ENCODE measurements around the gene CADM2. TPM values are rescaled to one million over a fixed set of nuclear protein-coding genes. Genes with fewer than 3 reads are reported as not detected.

Gene CADM2
- total RNA-seq, 1 experiment from 2014 or later: 0.64 TPM

- DNase-seq (ENCODE audit: low read depth, low spot score): no peak
Measured at GRCh38 chr3:85041562-85042055, 82.8 kb downstream of the CADM2 start.

GRCh38 chr3:85050821-85051220 is 92.0 kb downstream of the CADM2 start:
- no peaks in the 10 kb centered on the region for H3K27me3 ChIP-seq (ENCODE audit: control insufficient read depth, insufficient read depth, low read length)
- ChIA-PET POLR2A (no interaction called here), CTCF (no interaction called here)
- in situ Hi-C loops (cut with HindIII; ENCODE audit: low pct_unique_long_range_greater_than_20kb, low sequenced_read_pairs): no loop called here
- H3K4me1 ChIP-seq (ENCODE audit: control insufficient read depth, insufficient read depth, low read length): no peaks in the 10 kb centered on the region
- no peaks in the 10 kb centered on the region for H3K9me3 ChIP-seq (ENCODE audit: control insufficient read depth, insufficient read depth, low read depth, low read length)
- intact Hi-C loops (cut with micrococcal nuclease; ENCODE audit: unreplicated experiment): no loop called here
- TF ChIP-seq POLR2AphosphoS5 (IDR thresholded peaks at IDR 0.05; ENCODE audit: low read depth, low read length) (no peak), TCF7L2 (IDR thresholded peaks at IDR 0.05; ENCODE audit: low read depth, low read length) (no peak), SIN3A (IDR thresholded peaks at IDR 0.05; ENCODE audit: borderline replicate concordance, insufficient read depth, low read depth, low read length) (no peak), REST (IDR thresholded peaks at IDR 0.05; ENCODE audit: insufficient read depth in 1 of 2, low read depth in 2 of 2, low read length in 1 of 2) (no peak), CTCF (IDR thresholded peaks at IDR 0.05) (no peak)
- no peak overlapping the region for H3K27ac ChIP-seq (ENCODE audit: low read length)
- H3K36me3 ChIP-seq (ENCODE audit: control insufficient read depth, insufficient read depth, low read length): no peaks in the 10 kb centered on the region
- H3K4me3 ChIP-seq (ENCODE audit: low read depth in 2 of 2, low read length in 2 of 2): no peak overlapping the region
- no TSS peak for BruUV-seq (replicated peaks)
- DNase-seq (ENCODE audit: low read depth, low spot score) (no peak), ATAC-seq (no peak)

More at GRCh38 chr3:85041562-85042055, 82.8 kb downstream of the CADM2 start:
- no peaks in the 10 kb centered on the region for H3K4me1 ChIP-seq (ENCODE audit: control insufficient read depth, insufficient read depth, low read length)
- no peaks in the 10 kb centered on the region for H3K36me3 ChIP-seq (ENCODE audit: control insufficient read depth, insufficient read depth, low read length)
- ATAC-seq: no peak
- H3K27ac ChIP-seq (ENCODE audit: low read length): no peak overlapping the region
- no peaks in the 10 kb centered on the region for H3K9me3 ChIP-seq (ENCODE audit: control insufficient read depth, insufficient read depth, low read depth, low read length)
- no peak overlapping the region for H3K4me3 ChIP-seq (ENCODE audit: low read depth in 2 of 2, low read length in 2 of 2)
- no peaks in the 10 kb centered on the region for H3K27me3 ChIP-seq (ENCODE audit: control insufficient read depth, insufficient read depth, low read length)
- ChIA-PET CTCF (interaction anchor here (0.6 kb wide), 1 partner anchor 142 kb away, joined by 4 read pairs; no protein-coding TSS in a partner anchor), POLR2A (no interaction called here)
- in situ Hi-C loops (cut with HindIII; ENCODE audit: low pct_unique_long_range_greater_than_20kb, low sequenced_read_pairs) (no loop called here), intact Hi-C loops (cut with micrococcal nuclease; ENCODE audit: unreplicated experiment) (no loop called here)
- BruUV-seq (replicated peaks): no TSS peak
- TF ChIP-seq CTCF (IDR thresholded peaks at IDR 0.05): no peak
- TF ChIP-seq POLR2AphosphoS5 (IDR thresholded peaks at IDR 0.05; ENCODE audit: low read depth, low read length): no peak
- TF ChIP-seq REST (IDR thresholded peaks at IDR 0.05; ENCODE audit: insufficient read depth in 1 of 2, low read depth in 2 of 2, low read length in 1 of 2): no peak
- no peak for TF ChIP-seq SIN3A (IDR thresholded peaks at IDR 0.05; ENCODE audit: borderline replicate concordance, insufficient read depth, low read depth, low read length)
- TF ChIP-seq TCF7L2 (IDR thresholded peaks at IDR 0.05; ENCODE audit: low read depth, low read length): no peak
